Measurements from ENCODE around the gene WDFY4.

Gene WDFY4

DNA sequence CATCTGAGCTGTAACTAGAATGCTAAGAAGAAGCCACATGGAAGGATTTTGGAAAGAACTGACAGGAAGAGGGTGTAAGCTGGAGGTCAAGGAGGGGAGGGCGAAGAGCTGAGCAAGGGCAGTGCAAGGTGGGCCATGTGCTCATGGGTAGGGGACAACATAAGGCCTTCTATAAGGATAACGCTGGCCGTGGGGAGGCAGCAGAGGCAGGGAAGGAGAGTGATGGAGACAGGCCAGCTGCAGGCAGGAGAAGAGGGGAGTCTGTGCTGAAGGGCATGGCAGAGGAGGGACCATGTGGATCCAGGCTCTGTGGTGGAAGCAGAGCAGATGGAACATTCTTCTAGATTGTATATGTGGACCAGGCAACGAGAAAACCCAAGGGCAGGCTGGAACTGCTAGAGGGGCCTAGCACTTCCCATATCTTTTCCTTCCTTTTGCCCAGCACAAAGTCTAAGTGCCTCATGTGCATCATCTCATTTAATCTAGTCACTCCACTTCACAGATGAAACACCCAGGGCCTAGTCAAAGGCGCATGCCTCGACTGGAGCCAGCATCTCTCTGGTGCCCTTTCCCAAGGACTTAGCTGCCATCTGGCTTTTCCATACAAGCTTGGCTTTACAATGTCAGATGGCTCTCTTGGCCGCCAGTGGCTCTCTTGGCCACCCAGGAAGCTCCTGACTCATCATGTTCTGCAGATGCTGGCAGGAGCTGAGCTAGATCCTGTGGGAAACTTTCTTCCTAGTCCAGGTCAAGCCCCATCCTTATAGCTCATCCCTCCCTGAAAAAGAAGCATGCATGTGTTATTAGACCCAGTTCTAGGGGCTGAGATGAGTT is 248.4 kb downstream of the WDFY4 start:
- no peak for DNase-seq (ENCODE audit: low read depth)
- TF ChIP-seq, protein P1, sequence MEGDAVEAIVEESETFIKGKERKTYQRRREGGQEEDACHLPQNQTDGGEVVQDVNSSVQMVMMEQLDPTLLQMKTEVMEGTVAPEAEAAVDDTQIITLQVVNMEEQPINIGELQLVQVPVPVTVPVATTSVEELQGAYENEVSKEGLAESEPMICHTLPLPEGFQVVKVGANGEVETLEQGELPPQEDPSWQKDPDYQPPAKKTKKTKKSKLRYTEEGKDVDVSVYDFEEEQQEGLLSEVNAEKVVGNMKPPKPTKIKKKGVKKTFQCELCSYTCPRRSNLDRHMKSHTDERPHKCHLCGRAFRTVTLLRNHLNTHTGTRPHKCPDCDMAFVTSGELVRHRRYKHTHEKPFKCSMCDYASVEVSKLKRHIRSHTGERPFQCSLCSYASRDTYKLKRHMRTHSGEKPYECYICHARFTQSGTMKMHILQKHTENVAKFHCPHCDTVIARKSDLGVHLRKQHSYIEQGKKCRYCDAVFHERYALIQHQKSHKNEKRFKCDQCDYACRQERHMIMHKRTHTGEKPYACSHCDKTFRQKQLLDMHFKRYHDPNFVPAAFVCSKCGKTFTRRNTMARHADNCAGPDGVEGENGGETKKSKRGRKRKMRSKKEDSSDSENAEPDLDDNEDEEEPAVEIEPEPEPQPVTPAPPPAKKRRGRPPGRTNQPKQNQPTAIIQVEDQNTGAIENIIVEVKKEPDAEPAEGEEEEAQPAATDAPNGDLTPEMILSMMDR (conservative IDR thresholded peaks at IDR 0.05; ENCODE audit: low read depth, low read length), result no peak
- no peak overlapping the region for H3K4me3 ChIP-seq (ENCODE audit: low read length)

DNA sequence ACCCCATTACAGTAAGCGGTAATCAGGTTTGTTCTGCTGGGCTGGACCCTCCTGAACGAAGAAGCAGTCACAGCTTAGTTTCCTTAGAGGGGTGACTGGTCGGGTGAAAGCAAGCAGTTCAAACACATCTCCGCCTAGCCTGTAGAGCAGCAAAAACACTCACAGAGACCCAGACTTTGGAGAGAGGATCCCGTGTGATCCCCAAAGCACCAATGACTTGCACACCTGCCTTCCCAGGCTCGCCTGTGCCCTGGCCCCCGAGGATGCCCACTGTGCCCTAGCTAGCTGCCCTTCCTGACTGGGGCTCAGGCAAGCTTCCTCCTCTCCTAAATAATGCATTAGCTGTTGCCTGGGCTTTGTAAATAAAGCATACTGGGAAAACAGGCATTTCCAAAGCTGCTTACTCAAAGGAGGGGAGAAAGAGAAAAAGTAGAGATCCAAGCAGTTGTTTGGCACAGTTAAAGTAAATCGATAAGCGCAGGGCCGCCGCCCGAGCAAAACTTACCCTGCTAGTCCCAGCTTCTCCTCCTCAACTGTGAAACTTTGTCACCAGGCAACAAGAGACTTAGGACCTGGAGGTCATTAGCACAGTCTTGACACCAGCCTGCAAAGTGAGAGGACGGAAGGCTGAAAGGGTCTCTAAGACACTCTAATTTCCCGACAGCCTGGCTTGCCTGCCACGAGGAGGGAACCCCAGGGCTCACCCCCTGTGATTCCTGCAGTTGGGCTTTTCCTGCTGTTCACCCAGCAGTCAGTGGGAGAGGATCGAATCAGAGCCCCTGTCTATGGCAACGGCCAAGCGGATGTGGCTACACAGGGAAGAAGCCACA is 250.2 kb downstream of the WDFY4 start:
- DNase-seq (ENCODE audit: low read depth), result no peak
- TF ChIP-seq, protein P1 (conservative IDR thresholded peaks at IDR 0.05; ENCODE audit: low read depth, low read length), result no peak
- no peak overlapping the region for H3K4me3 ChIP-seq (ENCODE audit: low read length)

DNA sequence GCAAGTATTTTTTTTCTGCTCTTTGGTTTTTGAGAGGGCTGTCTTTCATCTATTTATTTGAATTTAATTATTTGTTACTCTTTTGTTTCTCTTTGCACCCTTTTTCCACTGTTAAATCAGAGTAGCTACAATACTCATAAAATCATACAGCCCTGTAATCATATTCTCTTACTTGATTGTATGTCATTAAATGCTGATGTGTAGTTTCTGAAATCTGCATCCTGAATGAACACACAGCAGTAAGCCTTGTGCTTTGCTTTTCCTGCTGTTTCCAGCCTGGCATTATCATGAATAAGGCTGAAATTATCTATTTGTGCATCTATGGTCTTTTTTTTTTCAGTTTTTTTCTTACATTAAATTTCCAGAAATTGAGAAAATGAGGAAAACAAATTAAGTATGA is 250.9 kb downstream of the WDFY4 start:
- no peak overlapping the region for H3K4me3 ChIP-seq (ENCODE audit: low read length)

DNA sequence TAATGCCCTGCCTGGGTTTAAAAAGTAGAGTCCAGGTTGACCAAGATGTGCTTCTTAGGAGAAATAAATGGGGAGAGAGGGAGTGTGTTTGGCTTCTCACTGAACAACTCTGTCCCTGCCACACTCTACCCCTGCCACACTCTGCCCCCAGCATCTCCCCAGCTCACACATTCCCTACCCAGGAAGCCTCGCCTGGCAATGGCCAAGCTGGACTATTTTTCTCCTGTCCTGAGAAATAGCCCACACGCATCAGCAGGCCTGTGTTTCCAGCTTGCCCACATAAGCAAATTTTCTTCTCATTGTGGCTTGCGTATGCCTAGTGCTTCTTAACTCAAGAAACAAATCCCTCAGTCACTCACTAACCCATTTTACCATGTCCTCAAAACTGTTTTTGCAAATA is 253.1 kb downstream of the WDFY4 start:
- TF ChIP-seq, protein P1 (conservative IDR thresholded peaks at IDR 0.05; ENCODE audit: low read depth, low read length), result no peak

More for the DNA sequence above, 250.9 kb downstream of the WDFY4 start:
- TF ChIP-seq, protein P1 (conservative IDR thresholded peaks at IDR 0.05; ENCODE audit: low read depth, low read length), result no peak
- no peak for DNase-seq (ENCODE audit: low read depth)

DNA sequence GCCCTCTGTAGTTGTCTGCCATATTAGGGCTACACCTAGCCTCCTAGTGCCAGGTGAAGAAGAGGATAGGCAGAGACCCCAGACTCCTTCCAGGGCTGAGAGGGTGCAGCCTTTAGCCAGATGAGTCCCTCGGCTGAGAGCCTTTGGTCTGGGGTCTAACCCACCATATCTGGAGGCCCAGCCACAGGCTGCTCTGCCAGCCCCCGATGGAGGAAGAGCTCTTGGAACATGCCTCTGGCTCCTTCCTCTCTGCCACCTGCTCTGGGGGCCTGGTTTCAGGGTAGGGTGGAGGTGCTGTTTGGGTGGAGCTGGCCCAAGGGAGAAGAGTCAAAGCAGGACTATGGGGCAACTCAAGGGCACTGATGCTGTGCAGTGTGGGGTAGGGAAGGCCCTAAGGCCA is 253.6 kb downstream of the WDFY4 start:
- DNase-seq (ENCODE audit: low read depth), result no peak
- TF ChIP-seq, protein P1 (conservative IDR thresholded peaks at IDR 0.05; ENCODE audit: low read depth, low read length), result no peak

More for the DNA sequence above, 253.1 kb downstream of the WDFY4 start:
- DNase-seq (ENCODE audit: low read depth), result no peak
- H3K4me3 ChIP-seq (ENCODE audit: low read length), result no peak overlapping the region

DNA sequence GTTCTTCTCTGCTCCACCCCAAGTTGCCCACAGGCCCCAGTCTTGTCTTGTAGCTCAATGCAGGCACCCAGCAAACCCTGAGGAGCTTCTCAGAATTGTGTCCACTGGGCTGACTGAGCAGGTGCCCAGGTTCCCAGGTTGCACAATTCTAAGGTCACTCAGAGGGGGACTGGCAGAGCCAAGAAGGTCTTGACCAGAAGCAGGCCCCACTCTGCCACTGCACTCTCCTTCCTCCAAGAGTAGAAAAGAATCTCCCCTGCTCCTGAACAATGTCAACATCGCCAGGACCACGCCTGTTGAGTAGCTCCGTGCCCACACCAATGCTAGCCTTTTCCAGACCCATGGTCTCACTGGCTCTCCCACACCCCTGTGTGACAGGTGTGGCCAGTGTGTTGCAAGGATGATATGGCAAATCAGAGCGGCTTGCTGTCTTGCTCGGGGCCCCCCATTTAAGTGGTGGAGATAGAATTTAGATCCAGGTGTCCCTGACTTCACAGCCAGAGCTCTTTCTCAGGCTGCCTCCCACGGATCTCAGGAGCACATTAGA is 254.4 kb downstream of the WDFY4 start:
- TF ChIP-seq, protein P1 (conservative IDR thresholded peaks at IDR 0.05; ENCODE audit: low read depth, low read length), result no peak
- H3K4me3 ChIP-seq (ENCODE audit: low read length), result no peak overlapping the region
- DNase-seq (ENCODE audit: low read depth), result no peak

More for the DNA sequence above, 253.6 kb downstream of the WDFY4 start:
- no peak overlapping the region for H3K4me3 ChIP-seq (ENCODE audit: low read length)

Data from retinal pigment epithelial cell (primary cell).